ENCODE results near the gene GID8.

The GID8 gene

DNA sequence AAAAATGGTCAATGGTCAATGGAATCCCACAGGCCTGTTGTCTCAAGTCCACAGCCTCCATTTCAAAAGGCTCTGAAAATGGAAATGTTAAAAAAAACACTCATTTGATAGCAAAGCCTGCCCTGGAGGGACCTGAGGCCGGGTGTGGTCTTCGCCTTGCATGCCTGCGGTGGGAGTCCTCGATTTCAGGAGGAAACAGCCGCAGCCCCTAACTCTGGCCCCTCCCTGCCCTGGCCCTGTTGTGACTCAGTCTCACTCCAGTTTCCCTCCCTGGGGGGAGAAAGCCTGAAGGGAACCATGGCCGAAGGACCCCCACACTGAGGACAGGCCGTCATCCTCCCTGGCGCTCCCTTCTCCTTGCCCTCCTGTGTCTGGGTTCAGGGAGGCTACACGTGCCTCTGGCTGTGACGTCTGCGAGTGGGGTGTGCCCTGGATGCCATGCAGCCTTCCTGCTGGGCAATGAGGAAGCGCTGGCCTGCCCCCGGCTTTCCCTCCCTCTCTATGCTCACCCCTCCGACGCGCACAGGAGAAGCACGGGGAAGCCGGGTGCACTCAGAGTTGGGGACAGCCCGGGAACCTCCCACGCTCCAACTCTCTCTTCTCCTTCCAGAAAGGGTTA lies 59.6 kb downstream of the GID8 start:
- TF ChIP-seq FOXP2 (optimal IDR thresholded peaks at IDR 0.05; ENCODE audit: borderline replicate concordance, extremely low read depth, extremely low read length, insufficient read depth) (no peak), POLR2AphosphoS5 (IDR thresholded peaks at IDR 0.05; ENCODE audit: low read depth, low read length) (no peak), TAF1 (IDR thresholded peaks at IDR 0.05; ENCODE audit: borderline replicate concordance, insufficient read depth, low read length) (no peak), SIN3A (IDR thresholded peaks at IDR 0.05; ENCODE audit: borderline replicate concordance, insufficient read depth, low read length) (no peak)
- TF ChIP-seq, protein P1, sequence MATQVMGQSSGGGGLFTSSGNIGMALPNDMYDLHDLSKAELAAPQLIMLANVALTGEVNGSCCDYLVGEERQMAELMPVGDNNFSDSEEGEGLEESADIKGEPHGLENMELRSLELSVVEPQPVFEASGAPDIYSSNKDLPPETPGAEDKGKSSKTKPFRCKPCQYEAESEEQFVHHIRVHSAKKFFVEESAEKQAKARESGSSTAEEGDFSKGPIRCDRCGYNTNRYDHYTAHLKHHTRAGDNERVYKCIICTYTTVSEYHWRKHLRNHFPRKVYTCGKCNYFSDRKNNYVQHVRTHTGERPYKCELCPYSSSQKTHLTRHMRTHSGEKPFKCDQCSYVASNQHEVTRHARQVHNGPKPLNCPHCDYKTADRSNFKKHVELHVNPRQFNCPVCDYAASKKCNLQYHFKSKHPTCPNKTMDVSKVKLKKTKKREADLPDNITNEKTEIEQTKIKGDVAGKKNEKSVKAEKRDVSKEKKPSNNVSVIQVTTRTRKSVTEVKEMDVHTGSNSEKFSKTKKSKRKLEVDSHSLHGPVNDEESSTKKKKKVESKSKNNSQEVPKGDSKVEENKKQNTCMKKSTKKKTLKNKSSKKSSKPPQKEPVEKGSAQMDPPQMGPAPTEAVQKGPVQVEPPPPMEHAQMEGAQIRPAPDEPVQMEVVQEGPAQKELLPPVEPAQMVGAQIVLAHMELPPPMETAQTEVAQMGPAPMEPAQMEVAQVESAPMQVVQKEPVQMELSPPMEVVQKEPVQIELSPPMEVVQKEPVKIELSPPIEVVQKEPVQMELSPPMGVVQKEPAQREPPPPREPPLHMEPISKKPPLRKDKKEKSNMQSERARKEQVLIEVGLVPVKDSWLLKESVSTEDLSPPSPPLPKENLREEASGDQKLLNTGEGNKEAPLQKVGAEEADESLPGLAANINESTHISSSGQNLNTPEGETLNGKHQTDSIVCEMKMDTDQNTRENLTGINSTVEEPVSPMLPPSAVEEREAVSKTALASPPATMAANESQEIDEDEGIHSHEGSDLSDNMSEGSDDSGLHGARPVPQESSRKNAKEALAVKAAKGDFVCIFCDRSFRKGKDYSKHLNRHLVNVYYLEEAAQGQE (IDR thresholded peaks at IDR 0.05; ENCODE audit: insufficient read depth in 1 of 2, low read depth in 2 of 2, low read length in 2 of 2), result no peak
